HG02943 (cell line): ENCODE data around the gene LACTB.

Experiments used
- ATAC-seq: cut with Tn5 transposase; IDR thresholded peaks from one replicate; pipeline ENCODE4 v1.9.1; 2021; ENCODE audit warnings: mild to moderate bottlenecking, low read depth, moderate library complexity; ENCODE audit not compliant: unreplicated experiment

Gene LACTB, protein sequence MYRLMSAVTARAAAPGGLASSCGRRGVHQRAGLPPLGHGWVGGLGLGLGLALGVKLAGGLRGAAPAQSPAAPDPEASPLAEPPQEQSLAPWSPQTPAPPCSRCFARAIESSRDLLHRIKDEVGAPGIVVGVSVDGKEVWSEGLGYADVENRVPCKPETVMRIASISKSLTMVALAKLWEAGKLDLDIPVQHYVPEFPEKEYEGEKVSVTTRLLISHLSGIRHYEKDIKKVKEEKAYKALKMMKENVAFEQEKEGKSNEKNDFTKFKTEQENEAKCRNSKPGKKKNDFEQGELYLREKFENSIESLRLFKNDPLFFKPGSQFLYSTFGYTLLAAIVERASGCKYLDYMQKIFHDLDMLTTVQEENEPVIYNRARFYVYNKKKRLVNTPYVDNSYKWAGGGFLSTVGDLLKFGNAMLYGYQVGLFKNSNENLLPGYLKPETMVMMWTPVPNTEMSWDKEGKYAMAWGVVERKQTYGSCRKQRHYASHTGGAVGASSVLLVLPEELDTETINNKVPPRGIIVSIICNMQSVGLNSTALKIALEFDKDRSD

DNA sequence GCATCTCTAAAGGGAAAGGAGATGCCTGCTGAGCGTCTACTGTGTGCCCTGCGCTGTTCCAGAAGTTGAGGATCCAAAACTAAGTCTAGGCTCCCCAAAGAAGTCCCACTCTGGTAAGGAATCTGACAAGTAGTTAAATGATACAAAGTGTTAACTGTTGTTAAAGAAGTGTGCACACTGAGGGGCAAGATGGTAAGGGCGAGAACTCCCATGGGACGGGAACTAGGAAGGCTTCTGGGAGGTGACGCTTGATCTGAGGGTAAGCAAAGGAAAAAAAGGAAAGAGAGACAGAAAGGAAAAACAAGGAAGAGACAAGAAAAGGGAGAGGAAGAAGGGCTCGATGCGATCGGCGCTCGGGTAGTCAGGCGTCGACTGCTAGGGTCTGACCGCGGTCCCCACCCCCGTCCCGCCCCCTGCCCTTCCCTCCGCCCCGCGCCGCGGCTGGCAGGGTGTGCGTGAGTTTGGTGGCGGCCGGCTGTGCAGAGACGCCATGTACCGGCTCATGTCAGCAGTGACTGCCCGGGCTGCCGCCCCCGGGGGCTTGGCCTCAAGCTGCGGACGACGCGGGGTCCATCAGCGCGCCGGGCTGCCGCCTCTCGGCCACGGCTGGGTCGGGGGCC is at the start of gene LACTB:
TSS of gene LACTB (plus strand) at position 480 of the 620 bp plus-strand sequence. CDS start at position 491, 11 bp downstream.
- ATAC-seq = peak; percentile 80

DNA sequence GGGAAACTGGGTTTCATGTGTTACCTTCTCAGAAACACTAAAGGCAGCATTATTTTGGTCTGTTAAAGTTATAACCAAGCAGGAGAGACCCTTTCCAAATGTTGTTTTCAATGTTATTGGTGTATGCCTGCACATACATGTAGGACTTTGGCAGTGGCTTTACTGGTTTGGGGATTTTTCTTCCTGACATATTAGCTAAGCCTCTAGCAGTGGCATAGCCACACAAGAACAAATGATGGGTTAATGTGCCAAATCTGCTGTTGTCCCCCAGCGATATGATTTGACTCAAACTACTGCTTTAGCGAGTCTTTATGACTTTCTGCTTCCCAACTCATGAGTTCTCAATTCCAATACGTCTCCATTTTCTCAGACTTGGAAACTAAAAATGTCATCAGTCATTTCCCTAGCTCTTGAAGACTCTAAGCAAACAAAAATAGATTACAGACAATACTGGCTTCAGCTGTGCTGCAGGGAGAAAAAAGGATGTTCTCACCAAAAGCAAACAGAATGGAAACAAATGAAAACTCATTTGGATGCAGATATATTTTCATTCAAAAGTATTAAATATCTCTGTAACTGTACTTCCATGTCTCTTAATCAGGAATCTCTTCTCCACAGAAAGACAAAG is 49.5 kb upstream of the LACTB start:
- ATAC-seq = no peak

DNA sequence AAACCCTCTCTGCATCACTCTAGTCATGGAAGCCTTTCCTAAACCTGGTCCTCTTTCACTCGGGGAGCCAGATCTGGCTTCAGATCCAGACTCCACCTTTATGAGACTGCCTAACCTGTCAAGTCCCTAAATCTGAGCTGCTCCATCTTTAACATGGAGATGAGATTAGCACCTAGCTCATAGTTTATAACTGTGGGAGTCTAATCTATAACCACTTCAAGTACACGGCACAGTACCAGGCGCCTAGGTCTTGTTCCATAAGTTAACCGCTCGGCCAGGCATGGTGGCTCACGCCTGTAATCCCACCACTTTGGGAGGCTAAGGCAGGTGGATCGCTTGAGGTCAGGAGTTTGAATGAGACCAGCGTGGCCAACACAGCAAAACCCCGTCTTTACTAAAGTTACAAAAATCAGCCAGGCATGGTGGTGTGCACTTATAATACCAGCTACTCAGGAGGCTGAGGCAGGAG is 48.8 kb upstream of the LACTB start:
- no peak for ATAC-seq

DNA sequence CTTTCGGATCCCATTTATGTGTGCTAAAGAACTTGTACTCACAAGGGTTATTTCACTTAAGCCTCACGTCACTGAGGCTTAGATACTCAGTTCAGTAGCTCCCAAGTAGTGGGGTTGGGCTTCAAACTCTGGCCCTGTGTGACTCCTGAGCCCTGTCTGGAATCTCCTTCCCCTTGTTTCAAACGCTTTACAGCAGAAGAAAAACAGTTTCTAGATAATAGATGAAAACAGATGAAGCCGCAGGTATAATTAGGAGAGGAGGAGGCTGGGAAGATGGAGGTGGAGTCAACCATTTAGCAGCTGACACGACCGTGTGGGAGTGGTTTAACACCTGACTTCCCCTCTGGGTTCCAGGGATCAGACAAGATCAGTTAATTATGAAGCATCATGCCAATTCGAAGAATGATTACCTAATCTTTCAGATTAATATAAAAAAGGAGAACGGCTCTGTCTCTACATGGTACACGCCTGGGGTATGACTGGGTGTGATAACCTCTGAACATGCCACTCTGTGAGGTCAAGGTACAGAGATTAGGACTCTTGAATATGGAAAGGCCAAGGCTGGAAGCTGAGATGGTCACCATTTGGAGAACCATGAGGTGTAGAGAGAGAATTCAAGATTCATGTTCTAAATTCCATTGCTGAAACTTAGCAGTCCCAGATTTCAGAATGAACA is 48.0 kb upstream of the LACTB start:
- ATAC-seq = no peak

DNA sequence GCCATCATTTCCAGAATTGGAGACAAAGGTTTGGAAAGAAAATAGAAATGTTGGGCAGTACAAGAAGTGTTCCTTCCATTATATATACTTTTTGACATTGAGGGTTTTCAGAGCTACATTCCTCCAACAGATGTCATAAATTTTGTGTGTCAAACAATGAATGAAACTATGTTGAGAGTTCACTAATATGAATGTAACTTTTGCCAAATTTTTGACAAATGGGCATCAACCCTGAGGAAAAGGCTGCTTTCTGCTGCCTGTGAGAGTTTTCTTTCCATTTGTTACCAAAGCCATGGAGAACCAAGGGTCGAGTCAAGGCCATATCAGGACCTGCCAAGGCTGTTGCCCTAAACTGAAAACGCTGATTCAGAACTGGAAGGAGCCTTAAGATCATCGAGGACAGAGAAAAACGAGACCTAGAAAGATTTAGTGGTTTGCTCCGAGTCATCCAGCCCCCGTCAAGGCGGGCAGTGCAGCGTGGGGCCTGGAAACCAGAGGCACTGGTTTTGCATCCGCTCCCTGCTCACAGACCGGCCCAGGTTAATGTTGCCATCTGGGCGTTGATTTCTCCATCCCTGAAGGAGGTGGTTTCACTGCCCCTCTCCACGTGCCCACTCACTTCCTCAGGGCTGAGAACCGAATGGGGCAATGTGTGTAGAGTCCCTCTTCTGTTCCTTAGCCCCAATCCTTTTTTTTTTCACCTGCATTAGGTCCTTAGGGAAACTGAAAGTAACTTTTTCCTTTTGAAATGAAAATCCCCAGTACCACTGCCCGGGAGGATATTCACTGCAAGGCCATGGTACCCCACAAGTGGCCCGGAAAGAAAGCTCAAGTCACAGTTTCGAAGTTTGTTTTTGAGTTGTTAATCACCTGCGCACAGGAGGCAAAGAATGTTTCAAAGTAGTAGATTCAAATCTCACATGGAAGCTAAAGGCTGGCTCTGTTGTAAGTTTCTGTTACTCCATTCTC is 46.4 kb upstream of the LACTB start:
- ATAC-seq = no peak

DNA sequence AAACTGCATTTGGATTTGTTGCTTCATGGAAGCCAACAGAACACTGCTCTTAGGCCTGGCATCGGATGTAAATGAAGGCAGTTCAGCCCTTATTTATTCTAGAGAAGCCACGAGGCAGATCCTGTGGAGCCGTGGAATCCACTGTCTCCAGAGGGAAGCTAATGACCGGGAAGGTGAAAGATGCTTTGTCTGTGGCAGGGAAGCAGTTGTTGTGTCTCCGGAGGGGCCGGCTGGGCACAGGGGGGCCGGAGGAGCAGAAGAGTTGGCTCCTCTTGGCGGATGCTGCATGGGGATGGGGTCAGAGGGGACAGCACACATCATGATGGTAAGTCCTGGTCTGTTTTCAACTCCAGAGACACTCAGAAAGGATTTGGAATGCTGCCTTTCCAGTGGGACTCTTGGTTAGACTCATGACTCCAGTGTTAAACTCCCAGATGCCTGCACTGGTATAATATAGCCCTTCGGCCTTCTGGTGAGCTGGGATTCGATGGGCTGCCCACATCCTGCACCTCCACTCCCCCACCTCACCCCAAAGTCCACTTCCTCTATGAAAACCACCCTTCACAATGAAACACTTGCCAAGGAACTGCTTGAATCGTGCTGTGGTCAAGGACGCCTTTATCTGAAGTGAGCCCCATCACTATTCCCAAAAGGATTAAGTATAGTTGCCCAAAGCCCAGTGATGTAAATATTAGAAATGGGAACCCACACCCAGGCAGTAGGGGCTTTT is 45.5 kb upstream of the LACTB start:
- ATAC-seq = no peak

DNA sequence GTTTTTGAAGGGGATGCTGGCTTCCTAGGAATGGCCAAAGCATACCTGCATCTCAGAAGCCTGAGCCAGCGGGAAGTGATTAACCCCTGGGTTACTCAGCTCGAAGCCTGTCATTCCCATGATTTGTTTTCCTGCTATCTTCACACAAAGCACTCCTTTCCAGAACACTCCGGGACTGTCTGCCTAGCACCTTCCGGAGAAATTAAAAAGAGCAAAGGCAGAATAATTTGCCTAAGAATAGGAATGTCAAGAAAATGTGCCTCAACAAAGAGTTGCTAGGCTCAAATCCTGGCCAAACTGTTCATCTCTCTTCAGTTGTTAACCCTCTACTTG is 45.0 kb upstream of the LACTB start:
- no peak for ATAC-seq

DNA sequence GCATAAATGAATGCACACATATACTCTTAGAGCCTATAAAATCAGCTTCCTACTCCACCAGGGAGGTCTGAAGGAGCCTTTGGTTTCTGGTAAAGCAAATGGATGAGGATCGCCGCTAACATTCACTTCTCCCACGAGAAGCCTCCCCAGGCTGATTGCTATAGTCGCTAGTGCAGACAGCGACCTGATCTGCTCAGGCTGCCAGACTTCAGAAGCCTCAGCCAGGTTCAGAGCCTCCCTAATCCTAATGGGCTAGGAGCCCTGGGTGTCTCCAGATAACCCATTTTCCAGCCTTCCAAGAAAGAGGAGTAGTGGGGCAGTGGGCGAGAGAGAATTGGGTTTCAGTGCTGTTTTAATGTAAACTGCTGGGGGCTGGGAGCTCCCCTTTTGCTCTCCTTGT is 43.7 kb upstream of the LACTB start:
- ATAC-seq = no peak

DNA sequence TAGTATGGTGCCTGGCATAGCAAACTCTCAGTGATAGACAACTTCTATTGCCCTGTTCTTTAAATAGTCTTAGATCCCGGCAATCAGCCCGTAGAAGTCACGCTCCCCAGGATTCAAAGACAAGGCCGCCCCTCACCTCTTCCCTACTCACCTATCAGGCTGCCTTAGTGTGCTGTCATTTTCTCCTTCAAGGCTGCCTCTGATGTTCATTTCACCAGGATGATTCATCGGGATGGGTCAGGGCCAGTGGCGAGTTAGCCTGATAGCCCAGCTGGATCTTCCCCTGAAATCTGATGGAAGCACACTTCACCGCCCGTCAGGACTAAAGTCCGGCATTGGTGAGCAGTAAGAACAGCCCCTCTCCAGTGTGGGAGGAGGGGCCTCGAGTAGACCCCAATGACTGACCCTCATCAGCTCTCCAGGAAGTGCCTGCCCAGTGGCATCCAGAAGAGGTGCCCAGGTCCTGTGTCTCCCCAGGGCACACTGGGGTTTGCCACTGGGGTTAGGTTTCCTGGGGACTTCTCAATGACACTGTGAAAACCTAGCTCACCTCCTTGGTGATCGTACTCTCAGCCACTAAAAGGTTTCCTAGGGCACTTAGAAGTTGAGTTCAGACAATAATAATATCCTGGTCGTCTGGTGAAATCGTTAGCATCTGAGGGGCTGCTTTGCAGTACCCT is 41.6 kb upstream of the LACTB start:
- no peak for ATAC-seq

DNA sequence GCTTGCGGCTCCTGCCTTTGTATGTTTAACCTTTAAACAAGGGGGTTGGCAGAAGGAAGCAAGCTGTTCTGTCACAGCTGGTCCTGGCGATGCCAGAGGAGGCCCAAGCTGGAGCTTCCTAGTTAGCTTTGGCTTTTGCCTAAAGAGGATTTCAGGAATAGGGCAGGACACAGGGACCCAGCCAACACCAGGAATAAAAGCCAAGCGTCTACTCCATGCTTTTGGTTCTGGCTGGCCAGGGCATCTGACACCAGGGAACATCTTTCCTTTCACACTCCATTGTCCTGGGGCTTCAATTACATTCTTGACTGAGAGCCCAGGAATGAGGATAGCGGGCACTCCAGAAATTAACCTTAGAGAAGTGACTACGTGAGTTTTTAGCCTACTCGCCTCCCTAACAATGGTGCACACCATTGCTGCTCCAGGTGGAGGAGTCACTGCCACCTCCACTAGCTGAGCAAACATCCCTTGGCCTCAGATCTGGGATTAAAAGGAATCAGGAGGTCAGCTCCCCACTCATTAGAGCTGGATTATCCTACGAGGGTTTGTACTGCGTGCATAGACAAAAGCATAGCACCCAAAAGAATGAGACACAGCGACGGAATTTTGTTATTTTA is 40.9 kb upstream of the LACTB start:
- ATAC-seq = no peak

DNA sequence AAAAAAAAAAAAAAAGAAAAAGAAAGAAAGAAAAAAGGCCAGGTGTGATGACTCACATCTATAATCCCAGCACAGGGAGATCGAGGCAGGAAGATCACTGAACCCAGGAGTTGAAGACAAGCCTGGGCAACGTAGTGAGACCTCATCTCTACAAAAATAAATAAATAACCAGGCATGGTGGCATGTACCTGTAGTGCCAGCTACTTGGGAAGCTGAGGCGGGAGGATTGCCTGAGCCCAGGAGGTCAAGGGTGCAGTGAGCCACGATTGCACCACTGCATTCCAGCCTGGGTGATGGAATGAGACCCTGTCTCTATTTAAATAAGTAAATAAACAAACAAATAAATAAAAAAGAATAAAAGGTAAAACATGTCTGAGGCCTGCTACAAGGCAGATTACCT is 39.3 kb upstream of the LACTB start:
- ATAC-seq = no peak

DNA sequence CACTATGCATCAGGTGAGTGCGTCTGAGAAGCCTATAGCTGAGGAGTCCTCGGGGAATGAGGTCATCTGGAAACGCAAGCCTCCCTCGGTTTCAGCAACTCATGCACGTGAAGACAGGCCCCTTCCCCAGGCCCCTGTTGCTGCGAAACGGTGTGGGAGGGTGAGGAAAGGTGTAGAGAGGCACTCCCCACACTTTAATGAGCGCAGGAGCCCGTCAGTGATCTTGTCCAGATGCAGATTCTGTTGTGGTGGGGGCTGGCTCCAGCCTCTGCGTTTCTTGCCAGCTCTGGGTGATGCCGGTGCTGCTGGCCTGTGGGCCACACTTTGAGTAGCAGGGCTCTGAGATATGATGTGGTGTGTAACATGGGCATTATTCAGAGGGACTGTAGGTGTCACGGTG is 38.6 kb upstream of the LACTB start:
- ATAC-seq = no peak

DNA sequence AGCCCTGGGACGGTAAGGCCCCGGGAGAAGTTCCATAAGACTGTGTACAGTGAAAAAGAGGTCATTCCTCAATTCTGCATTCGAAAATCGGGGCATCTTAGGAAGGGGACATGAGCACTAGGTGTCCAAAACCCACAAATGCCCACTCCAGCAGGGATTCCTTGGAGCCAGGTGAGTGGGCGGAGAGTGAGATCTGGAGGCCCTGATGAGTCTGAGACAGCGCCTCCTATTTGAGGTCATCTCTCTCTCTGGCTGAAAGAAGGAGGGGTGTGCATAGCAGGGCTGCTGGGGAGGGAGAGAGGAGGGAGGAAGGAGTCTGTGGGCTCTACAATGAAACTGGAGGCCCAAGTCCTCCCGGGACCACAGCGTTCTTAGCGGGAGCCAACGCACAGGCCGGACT is 38.1 kb upstream of the LACTB start:
- ATAC-seq = no peak

DNA sequence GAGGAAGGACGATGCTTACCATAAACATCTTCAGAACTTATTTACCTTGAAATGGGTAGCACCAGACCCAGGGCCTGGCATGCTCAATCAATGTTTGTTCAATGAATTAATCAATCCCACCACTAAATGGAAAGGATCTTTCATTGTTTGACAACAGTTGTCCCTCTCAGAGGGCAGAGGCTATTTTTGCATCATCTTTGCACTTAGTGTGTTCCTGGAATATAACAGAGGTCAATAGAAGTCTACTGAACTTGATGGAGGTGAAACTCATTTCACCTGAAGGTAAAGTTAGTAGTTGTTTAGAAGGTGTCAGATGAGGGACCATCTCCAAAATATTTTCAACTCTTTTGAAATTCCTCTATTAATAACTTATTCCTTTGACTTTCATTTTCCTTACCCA is 36.9 kb upstream of the LACTB start:
- no peak for ATAC-seq

DNA sequence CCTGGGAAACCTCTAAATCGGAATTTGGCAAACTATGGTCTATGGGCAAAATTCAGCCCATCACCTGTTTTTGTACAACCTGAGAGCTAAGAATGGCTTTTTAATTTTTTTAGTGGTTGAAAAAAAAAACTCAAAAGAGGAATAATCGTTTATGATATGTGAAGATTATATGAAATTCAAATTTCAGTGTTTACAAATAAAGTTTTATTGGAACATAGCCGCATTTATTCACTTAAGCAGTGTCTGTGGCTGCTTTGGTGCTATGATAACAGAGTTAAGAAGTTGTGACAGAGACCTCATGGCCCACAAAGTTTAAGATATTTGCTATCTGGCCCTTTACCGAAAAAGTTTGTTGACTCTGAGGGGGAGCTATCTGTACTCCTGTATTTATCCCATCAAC is 36.4 kb upstream of the LACTB start:
- no peak for ATAC-seq

DNA sequence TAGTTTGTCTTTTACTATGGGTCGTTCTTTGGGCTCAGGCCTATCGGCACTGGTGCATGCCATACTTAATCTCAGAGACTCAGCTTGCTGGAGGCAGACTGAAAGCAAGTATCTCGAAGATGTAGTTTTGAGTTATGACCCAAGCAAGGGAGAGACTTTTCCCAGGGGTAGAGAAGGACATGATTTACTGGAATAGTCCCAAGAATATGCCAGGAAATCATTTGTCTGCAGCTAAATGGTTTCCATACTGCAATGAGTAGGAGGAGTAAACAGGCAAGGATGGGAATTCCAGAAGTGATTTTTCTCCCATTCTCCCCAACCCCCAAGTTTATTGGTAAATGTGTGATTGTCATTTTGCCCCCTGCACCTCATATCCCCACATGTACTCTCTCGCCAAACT is 35.4 kb upstream of the LACTB start:
- no peak for ATAC-seq

DNA sequence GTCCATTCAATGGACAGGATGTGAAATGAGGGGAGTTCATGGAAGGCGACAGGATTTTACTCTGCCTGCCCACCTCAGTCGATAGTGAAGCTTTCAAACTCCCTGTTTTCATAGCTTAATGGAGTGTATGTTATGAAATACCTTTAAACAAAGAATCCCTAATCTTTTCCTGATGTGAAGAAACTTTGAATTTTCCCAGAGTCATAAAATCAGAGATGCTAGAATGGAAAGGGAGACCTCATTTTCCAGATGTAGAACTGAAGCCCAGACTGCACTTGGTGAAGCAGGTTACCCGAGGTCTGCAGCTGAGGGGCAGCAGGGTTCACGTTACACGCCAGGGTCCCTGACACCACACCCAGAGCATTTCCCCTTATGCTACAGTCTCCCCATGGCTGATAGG is 34.7 kb upstream of the LACTB start:
- ATAC-seq = no peak

DNA sequence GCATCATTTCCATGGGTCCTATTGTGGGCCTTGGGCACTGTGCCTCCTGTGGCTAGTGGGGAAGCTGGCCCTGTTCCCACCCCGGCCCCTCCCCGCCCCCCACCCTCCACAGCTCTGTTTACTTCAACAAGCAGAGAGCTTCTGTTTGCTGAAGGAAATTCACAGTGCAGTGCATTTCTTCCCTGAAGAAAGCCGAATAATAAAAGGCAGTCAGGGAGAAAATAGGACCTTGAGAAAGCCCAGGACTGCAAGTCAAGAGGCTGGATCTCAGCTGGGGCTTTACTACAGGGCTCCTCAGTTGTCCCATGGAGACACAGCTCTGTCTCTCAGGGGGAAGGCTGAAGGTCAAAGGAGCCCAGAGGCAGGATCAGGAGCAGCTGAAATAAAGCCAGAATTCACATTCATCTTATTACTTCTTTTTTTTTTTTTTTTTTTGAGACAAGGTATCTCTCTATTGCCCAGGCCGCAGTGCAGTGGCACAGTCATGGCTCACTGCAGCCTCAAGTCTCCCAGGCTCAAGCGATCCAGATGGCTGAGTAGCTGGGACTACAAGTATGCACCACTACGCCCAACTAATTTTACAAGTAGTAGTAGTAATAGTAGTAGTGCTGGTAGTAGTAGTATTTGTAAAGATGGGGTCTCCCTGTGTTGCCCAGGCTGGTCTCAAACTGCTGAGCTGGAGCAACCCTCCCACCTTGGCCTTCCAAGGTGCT is 33.0 kb upstream of the LACTB start:
- ATAC-seq = no peak
